ENCODE data around the gene CIITA. TPM values are rescaled to one million over a fixed set of nuclear protein-coding genes. Genes with fewer than 3 reads are reported as not detected.

Gene CIITA
- total and polyA plus RNA-seq, 10 of the 15 experiments (the other 5 are each of a cell fraction or from before 2014, with no cell fraction given), result 11.5 to 145 (median 49.7) TPM

DNA sequence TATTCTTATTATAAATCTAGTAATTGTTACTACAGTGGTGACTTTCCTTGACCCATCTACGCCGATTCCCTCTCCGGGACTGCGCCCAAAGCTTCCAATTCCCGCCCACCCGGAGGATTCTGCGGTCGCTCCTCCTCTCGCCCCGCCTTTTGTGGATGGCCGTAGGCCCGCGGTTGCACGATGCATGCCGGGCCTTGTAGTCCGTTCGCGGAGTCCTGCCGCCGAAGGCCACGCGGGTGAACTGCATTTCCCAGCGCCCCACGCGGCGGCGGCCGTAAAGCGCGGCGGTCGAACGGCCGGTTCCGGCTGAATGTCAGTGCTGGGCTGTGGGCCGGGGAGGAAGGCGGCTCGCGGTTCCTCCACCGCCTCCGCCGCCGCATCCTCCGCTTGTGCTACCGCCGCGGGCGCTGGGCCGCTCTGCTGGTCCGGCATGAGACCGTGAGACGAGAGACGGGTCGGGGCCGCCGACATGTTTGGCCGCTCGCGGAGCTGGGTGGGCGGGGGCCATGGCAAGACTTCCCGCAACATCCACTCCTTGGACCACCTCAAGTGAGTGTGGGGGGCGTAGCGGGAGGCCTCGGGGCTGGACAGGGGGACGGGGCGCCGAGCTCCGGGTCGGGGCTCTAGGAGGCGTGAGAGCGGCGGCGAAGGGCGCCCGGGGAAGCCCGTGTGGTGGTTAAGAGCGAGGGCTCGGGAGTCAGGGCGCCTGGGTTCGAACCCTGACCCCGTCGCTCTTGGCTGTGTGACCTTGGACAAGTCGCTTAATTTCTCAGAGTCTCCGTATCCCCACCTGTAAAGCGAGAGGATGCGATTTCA is 67.5 kb downstream of the CIITA start, which contains the start of gene CLEC16A (continued):
- TF ChIP-seq, protein P1, sequence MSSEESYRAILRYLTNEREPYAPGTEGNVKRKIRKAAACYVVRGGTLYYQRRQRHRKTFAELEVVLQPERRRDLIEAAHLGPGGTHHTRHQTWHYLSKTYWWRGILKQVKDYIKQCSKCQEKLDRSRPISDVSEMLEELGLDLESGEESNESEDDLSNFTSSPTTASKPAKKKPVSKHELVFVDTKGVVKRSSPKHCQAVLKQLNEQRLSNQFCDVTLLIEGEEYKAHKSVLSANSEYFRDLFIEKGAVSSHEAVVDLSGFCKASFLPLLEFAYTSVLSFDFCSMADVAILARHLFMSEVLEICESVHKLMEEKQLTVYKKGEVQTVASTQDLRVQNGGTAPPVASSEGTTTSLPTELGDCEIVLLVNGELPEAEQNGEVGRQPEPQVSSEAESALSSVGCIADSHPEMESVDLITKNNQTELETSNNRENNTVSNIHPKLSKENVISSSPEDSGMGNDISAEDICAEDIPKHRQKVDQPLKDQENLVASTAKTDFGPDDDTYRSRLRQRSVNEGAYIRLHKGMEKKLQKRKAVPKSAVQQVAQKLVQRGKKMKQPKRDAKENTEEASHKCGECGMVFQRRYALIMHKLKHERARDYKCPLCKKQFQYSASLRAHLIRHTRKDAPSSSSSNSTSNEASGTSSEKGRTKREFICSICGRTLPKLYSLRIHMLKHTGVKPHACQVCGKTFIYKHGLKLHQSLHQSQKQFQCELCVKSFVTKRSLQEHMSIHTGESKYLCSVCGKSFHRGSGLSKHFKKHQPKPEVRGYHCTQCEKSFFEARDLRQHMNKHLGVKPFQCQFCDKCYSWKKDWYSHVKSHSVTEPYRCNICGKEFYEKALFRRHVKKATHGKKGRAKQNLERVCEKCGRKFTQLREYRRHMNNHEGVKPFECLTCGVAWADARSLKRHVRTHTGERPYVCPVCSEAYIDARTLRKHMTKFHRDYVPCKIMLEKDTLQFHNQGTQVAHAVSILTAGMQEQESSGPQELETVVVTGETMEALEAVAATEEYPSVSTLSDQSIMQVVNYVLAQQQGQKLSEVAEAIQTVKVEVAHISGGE (CRISPR knock-in tag; IDR thresholded peaks at IDR 0.05), result no peak
- TF ChIP-seq BHLHE40 (IDR thresholded peaks at IDR 0.05; ENCODE audit: borderline replicate concordance in 1 of 2, low read depth in 2 of 2, low read length in 1 of 2) (peak; percentile 41 to 58; a peak in 2 of 4 replicates), NFXL1 (IDR thresholded peaks at IDR 0.05; ENCODE audit: borderline replicate concordance) (no peak), NR2C1 (IDR thresholded peaks at IDR 0.05) (peak; percentile 65), ZSCAN29 (IDR thresholded peaks at IDR 0.05) (no peak), FOXM1 (IDR thresholded peaks at IDR 0.05; ENCODE audit: low read depth, low read length) (no peak), TCF3 (IDR thresholded peaks at IDR 0.05; ENCODE audit: borderline replicate concordance, insufficient read depth, low read depth, low read length) (0 out of 2 replicates have a peak, but pooled peaks have one; percentile 9), MXI1 (IDR thresholded peaks at IDR 0.05; ENCODE audit: low read depth, low read length) (peak; percentile 85), BCL11A (IDR thresholded peaks at IDR 0.05; ENCODE audit: low read depth, low read length) (no peak), DPF2 (IDR thresholded peaks at IDR 0.05) (peak; percentile 63; the same call in 1 of the 2 replicates), SMARCA5 (IDR thresholded peaks at IDR 0.05) (peak; percentile 13; the same call in 1 of the 2 replicates), SPI1 (IDR thresholded peaks at IDR 0.05; ENCODE audit: borderline replicate concordance, insufficient read depth, low read depth, low read length) (no peak), RB1 (IDR thresholded peaks at IDR 0.05; ENCODE audit: borderline replicate concordance) (no peak), FOS (IDR thresholded peaks at IDR 0.05; ENCODE audit: borderline replicate concordance, extremely low read depth, insufficient read length) (no peak), SIN3A (IDR thresholded peaks at IDR 0.05; ENCODE audit: low read depth, low read length) (peak; percentile 87; the same call in 1 of the 2 replicates), NRF1 (conservative IDR thresholded peaks at IDR 0.05; ENCODE audit: low read depth, low read length) (no peak), SREBF1 (IDR thresholded peaks at IDR 0.05; ENCODE audit: low read length) (peak; percentile 84), TCF7 (IDR thresholded peaks at IDR 0.05; ENCODE audit: borderline replicate concordance) (no peak)
- TF ChIP-seq, protein P2, sequence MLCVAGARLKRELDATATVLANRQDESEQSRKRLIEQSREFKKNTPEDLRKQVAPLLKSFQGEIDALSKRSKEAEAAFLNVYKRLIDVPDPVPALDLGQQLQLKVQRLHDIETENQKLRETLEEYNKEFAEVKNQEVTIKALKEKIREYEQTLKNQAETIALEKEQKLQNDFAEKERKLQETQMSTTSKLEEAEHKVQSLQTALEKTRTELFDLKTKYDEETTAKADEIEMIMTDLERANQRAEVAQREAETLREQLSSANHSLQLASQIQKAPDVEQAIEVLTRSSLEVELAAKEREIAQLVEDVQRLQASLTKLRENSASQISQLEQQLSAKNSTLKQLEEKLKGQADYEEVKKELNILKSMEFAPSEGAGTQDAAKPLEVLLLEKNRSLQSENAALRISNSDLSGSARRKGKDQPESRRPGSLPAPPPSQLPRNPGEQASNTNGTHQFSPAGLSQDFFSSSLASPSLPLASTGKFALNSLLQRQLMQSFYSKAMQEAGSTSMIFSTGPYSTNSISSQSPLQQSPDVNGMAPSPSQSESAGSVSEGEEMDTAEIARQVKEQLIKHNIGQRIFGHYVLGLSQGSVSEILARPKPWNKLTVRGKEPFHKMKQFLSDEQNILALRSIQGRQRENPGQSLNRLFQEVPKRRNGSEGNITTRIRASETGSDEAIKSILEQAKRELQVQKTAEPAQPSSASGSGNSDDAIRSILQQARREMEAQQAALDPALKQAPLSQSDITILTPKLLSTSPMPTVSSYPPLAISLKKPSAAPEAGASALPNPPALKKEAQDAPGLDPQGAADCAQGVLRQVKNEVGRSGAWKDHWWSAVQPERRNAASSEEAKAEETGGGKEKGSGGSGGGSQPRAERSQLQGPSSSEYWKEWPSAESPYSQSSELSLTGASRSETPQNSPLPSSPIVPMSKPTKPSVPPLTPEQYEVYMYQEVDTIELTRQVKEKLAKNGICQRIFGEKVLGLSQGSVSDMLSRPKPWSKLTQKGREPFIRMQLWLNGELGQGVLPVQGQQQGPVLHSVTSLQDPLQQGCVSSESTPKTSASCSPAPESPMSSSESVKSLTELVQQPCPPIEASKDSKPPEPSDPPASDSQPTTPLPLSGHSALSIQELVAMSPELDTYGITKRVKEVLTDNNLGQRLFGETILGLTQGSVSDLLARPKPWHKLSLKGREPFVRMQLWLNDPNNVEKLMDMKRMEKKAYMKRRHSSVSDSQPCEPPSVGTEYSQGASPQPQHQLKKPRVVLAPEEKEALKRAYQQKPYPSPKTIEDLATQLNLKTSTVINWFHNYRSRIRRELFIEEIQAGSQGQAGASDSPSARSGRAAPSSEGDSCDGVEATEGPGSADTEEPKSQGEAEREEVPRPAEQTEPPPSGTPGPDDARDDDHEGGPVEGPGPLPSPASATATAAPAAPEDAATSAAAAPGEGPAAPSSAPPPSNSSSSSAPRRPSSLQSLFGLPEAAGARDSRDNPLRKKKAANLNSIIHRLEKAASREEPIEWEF (IDR thresholded peaks at IDR 0.05; ENCODE audit: insufficient replicate concordance, low read depth, low read length), result no peak
- TF ChIP-seq, protein P3, sequence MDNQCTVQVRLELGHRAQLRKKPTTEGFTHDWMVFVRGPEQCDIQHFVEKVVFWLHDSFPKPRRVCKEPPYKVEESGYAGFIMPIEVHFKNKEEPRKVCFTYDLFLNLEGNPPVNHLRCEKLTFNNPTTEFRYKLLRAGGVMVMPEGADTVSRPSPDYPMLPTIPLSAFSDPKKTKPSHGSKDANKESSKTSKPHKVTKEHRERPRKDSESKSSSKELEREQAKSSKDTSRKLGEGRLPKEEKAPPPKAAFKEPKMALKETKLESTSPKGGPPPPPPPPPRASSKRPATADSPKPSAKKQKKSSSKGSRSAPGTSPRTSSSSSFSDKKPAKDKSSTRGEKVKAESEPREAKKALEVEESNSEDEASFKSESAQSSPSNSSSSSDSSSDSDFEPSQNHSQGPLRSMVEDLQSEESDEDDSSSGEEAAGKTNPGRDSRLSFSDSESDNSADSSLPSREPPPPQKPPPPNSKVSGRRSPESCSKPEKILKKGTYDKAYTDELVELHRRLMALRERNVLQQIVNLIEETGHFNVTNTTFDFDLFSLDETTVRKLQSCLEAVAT (IDR thresholded peaks at IDR 0.05), result no peak
